Keratinocyte (primary cell): Measurements from ENCODE around the gene UBE2D2. TPM values are rescaled to one million over a fixed set of nuclear protein-coding genes. Genes with fewer than 3 reads are reported as not detected.
"Not testable (repeated sequence)": the region's sequence is repeated elsewhere in the genome, so short reads cannot be mapped to it uniquely, and the experiment has no call there.

Experiments used
- DNase-seq: peaks from one replicate; pipeline ENCODE4 v3.0.0-alpha.2; 2011; ENCODE audit warnings: low read depth, missing footprints, low spot score
- FAIRE-seq: peaks from 2 replicates; lab custom pipeline; 2011; peaks lifted over from hg19 to GRCh38; lab: Jason Lieb, UNC
- H2AFZ ChIP-seq: 2 replicates; pipeline ENCODE4 v1.6.0; 2012; ENCODE audit warnings: low read length, control low read depth, inconsistent platforms; ENCODE audit not compliant: control insufficient read depth
- H3K27ac ChIP-seq: 2 replicates; pipeline ENCODE4 v1.5.1; 2011; ENCODE audit warnings: low read length; ENCODE audit not compliant: control insufficient read depth, insufficient read depth
- H3K27me3 ChIP-seq: 3 replicates; pipeline ENCODE4 v1.6.0; 2011; ENCODE audit warnings: low read length; ENCODE audit not compliant: control insufficient read depth, insufficient read depth; ENCODE audit errors: extremely low read depth
- H3K36me3 ChIP-seq, 2 experiments: 2 replicates in 1 of 2; 3 replicates in 1 of 2; pipeline ENCODE4 v1.5.1; 2011; ENCODE audit warnings: low read length in 2 of 2, mild to moderate bottlenecking in 1 of 2; ENCODE audit not compliant: control insufficient read depth in 2 of 2, insufficient read depth in 2 of 2; ENCODE audit errors: extremely low read depth in 1 of 2
- H3K4me1 ChIP-seq: 3 replicates; pipeline ENCODE4 v1.5.1; 2011; ENCODE audit warnings: low read length; ENCODE audit not compliant: control insufficient read depth, insufficient read depth; ENCODE audit errors: extremely low read depth
- H3K4me2 ChIP-seq: 3 replicates; pipeline ENCODE4 v1.6.0; 2011; ENCODE audit warnings: low read depth, low read length; ENCODE audit not compliant: control insufficient read depth, insufficient read depth; ENCODE audit errors: extremely low read depth
- H3K4me3 ChIP-seq, 3 experiments: fragments of 200-600 bp in 1 of 3; sonication (generic) in 1 of 3; 2 replicates in 2 of 3; 3 replicates in 1 of 3; pipeline ENCODE4 v1.5.1; 2011 to 2016; ENCODE audit warnings: low read length in 3 of 3, mild to moderate bottlenecking in 3 of 3, control low read depth in 2 of 3, inconsistent platforms in 1 of 3, low read depth in 1 of 3, mixed read lengths in 1 of 3, mixed run types in 1 of 3, moderate library complexity in 1 of 3; ENCODE audit not compliant: control insufficient read depth in 2 of 3, insufficient read depth in 2 of 3; ENCODE audit errors: extremely low read depth in 1 of 3
- H3K79me2 ChIP-seq: 2 replicates; pipeline ENCODE4 v1.6.0; 2012; ENCODE audit warnings: low read length; ENCODE audit not compliant: control insufficient read depth, insufficient read depth
- H3K9ac ChIP-seq: 3 replicates; pipeline ENCODE4 v1.6.0; 2011; ENCODE audit warnings: low read length; ENCODE audit not compliant: control insufficient read depth, insufficient read depth; ENCODE audit errors: extremely low read depth
- H3K9me1 ChIP-seq: 3 replicates; pipeline ENCODE4 v1.6.0; 2011; ENCODE audit warnings: low read length; ENCODE audit not compliant: control insufficient read depth, insufficient read depth; ENCODE audit errors: extremely low read depth
- H3K9me3 ChIP-seq: 2 replicates; pipeline ENCODE4 v1.5.1; 2012; ENCODE audit warnings: low read depth, low read length; ENCODE audit not compliant: control insufficient read depth
- H4K20me1 ChIP-seq: 3 replicates; pipeline ENCODE4 v1.6.0; 2011; ENCODE audit warnings: low read length; ENCODE audit not compliant: control insufficient read depth, insufficient read depth; ENCODE audit errors: extremely low read depth
- dilution Hi-C: fragments of 300-500 bp; cut with MboI; formaldehyde crosslinking; loops from one replicate; pipeline ENCODE4 v1.7.0; 2020; ENCODE audit warnings: low sequenced_read_pairs; ENCODE audit not compliant: extremely low pct_ligation_motif_present
- polyA plus RNA-seq, 5 experiments: library from polyadenylated mRNA; depleted of rRNA in 3 of 5; stranded (reverse) in 3 of 5; stranded (forward) in 1 of 5; unstranded in 1 of 5; fragments of >200 nt; gene quantifications; 1 replicate in 1 of 5; 2 replicates in 3 of 5; 3 replicates in 1 of 5; pipeline versions ENCODE4 v1.2.1 to v1.2.3, GENCODE V29; 2011 to 2012; ENCODE audit warnings: missing spikeins in 2 of 5, low read depth in 1 of 5, low replicate concordance in 1 of 5

UBE2D2 gene
- polyA plus RNA-seq, 1 donor (not counting 4 experiments of a cell fraction or from before 2014, with no cell fraction given): 127 TPM

DNA sequence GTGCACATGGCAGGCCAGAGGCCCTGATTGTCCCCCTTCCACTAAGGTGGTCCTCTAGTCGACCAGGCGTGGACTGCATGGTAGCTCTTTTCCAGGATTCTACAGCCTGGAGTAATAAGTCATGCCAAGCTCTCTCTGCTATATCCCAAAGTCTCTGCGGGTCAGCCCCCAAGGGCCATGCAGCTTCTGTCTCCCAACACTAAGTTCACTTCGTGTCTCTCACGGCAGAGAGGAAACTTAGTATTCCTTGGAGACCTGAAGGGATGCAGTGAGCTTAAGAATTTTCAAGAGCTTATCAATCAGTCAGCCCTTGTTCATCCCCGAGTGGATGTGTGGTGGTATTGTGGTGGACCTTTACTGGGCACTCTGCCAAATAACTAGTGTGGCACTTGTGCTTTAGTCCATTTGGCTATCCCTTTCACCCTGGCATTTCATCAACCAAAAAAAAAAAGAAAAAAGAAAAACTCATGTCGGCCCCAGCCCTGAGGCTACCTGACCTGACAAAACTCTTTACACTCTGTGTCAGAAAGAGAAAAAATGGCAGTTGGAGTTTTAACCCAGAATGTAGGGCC lies 33.2 kb upstream of the UBE2D2 start:
- H3K79me2 ChIP-seq, H3K4me2 ChIP-seq, FAIRE-seq, dilution Hi-C loops, H2AFZ ChIP-seq, H3K4me3 ChIP-seq, H4K20me1 ChIP-seq, H3K4me1 ChIP-seq, H3K9me3 ChIP-seq, H3K27ac ChIP-seq, DNase-seq, H3K27me3 ChIP-seq, H3K36me3 ChIP-seq, H3K9me1 ChIP-seq, H3K9ac ChIP-seq: not testable (repeated sequence)

- H2AFZ ChIP-seq, H3K9me3 ChIP-seq, H3K9me1 ChIP-seq, dilution Hi-C loops, H4K20me1 ChIP-seq, H3K27ac ChIP-seq, H3K4me3 ChIP-seq, DNase-seq, H3K79me2 ChIP-seq, H3K9ac ChIP-seq, H3K4me1 ChIP-seq, H3K36me3 ChIP-seq, FAIRE-seq, H3K4me2 ChIP-seq, H3K27me3 ChIP-seq: not testable (repeated sequence)
Observed at GRCh38 chr5:139528695-139529094, 32.4 kb upstream of the UBE2D2 start.

GRCh38 chr5:139530079-139530478 lies 31.1 kb upstream of the UBE2D2 start:
- FAIRE-seq, H3K79me2 ChIP-seq, H3K27ac ChIP-seq, H3K4me2 ChIP-seq, dilution Hi-C loops, H2AFZ ChIP-seq, H3K9ac ChIP-seq, H3K4me1 ChIP-seq, H4K20me1 ChIP-seq, H3K9me3 ChIP-seq, H3K36me3 ChIP-seq, H3K27me3 ChIP-seq, DNase-seq, H3K4me3 ChIP-seq, H3K9me1 ChIP-seq: not testable (repeated sequence)
